Activated B cell treated with CpG ODN at 0.5 μM for 24 hours (primary cell): ENCODE measurements around the gene TDRD9. TPM values are rescaled to one million over a fixed set of nuclear protein-coding genes. Genes with fewer than 3 reads are reported as not detected.

Experiments
- ATAC-seq: fragments of 200-7000 bp; cut with Tn5 transposase; one replicate; pipeline ENCODE4 v1.10.0; 2021; ENCODE audit warnings: low read depth, mild to moderate bottlenecking, moderate library complexity
- CTCF ChIA-PET: fragments of 350-600 bp; sonication (Branson Sonifier 250); formaldehyde crosslinking; loops from one replicate; lab custom pipeline; 2021; ENCODE audit warnings: antibody characterized with exemption; lab: Charles Lee
- POLR2A ChIA-PET: fragments of 350-600 bp; sonication (Branson Sonifier 250); formaldehyde crosslinking; loops from one replicate; lab custom pipeline; 2021; ENCODE audit warnings: antibody characterized with exemption; lab: Charles Lee
- DNase-seq: peaks from one replicate; pipeline ENCODE4 v3.0.0; 2022
- H3K27ac Mint-ChIP-seq: one replicate; pipeline ENCODE4 v1.8.0; 2020; ENCODE audit warnings: mixed read lengths
- H3K27me3 Mint-ChIP-seq: one replicate; pipeline ENCODE4 v1.8.0; 2021; ENCODE audit warnings: mixed read lengths
- H3K36me3 Mint-ChIP-seq: one replicate; pipeline ENCODE4 v1.8.0; 2021; ENCODE audit warnings: low read depth, mixed read lengths
- H3K4me1 Mint-ChIP-seq: one replicate; pipeline ENCODE4 v1.8.0; 2021; ENCODE audit warnings: mixed read lengths
- H3K4me3 Mint-ChIP-seq: one replicate; pipeline ENCODE4 v1.8.0; 2020; ENCODE audit warnings: mild to moderate bottlenecking, mixed read lengths
- H3K9me3 Mint-ChIP-seq: one replicate; pipeline ENCODE4 v1.8.0; 2020; ENCODE audit warnings: mixed read lengths
- CTCF ChIP-seq: fragments of 200-600 bp; IDR thresholded peaks from one replicate; pipeline ENCODE4 v1.8.0; 2022; ENCODE audit warnings: antibody characterized with exemption, mild to moderate bottlenecking
- intact Hi-C: fragments of 100-400 bp; cut with micrococcal nuclease; formaldehyde crosslinking; loops from one replicate; pipeline ENCODE4 v1.15.1; 2024
- total RNA-seq: library from RNA; stranded (reverse); gene quantifications from 2 replicates; pipeline ENCODE4 v1.2.3, GENCODE V29; 2022

The TDRD9 gene
- total RNA-seq, 1 donor from 2014 or later, result 3.1 TPM

GRCh38 chr14:103935102-103935501 is 6.8 kb downstream of the TDRD9 start:
- no peak overlapping the region for H3K27ac Mint-ChIP-seq
- TF ChIP-seq CTCF, result no peak
- ATAC-seq (no peak), DNase-seq (no peak)
- no peaks in the 10 kb centered on the region for H3K36me3 Mint-ChIP-seq
- POLR2A ChIA-PET, result no interaction called here
- intact Hi-C loops, result no loop called here
- CTCF ChIA-PET, result no interaction called here
- H3K9me3 Mint-ChIP-seq, result no peaks in the 10 kb centered on the region
- H3K27me3 Mint-ChIP-seq, result no peaks in the 10 kb centered on the region
- no peak overlapping the region for H3K4me3 Mint-ChIP-seq
- H3K4me1 Mint-ChIP-seq, result peaks cover 4% of the 10 kb centered on the region

DNA sequence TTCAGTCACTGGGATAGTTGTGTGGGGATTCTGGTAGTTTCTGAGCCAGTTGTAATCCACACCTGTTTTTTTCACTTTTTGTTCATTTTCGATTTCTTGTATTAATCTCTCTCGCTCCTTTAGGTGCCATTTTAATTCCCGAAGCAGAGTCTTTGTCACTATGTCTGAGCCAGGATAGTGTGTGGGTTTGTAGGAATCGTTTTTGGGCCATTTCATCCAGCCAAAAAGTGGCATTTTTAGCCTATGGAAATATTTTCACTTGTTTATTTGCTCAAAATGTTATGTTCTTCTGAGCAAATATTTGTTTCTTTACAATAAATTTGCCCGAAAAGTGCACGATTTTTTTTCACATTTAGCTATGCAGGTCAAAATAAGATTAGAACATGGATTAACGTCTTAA is 13.2 kb downstream of the TDRD9 start:
- Mint-ChIP-seq H3K27me3 (peaks cover 29% of the 10 kb centered on the region), H3K9me3 (no peaks in the 10 kb centered on the region), H3K27ac (no peak overlapping the region), H3K36me3 (no peaks in the 10 kb centered on the region), H3K4me1 (no peaks in the 10 kb centered on the region), H3K4me3 (no peak overlapping the region)
- ChIA-PET POLR2A (no interaction called here), CTCF (interaction anchor here (1.2 kb wide), 1 partner anchor 133 kb away, joined by 3 read pairs; no protein-coding TSS in a partner anchor)
- intact Hi-C loops, result no loop called here
- DNase-seq (no peak), ATAC-seq (no peak)
- TF ChIP-seq CTCF, result no peak

GRCh38 chr14:103941973-103942736 is 13.9 kb downstream of the TDRD9 start, which contains the start of gene RD3L:
TSS of gene RD3L (minus strand) at chr14:103942529. CDS start at chr14:103941695, 834 bp downstream.
- intact Hi-C loops, result no loop called here
- CTCF ChIA-PET, result interaction anchor here (1.2 kb wide), 1 partner anchor 134 kb away, joined by 3 read pairs; no protein-coding TSS in a partner anchor
- no peak for TF ChIP-seq CTCF
- H3K4me3 Mint-ChIP-seq, result no peak within 1 kb of the TSS
- no peak within 1 kb of the TSS for H3K27ac Mint-ChIP-seq
- H3K27me3 Mint-ChIP-seq, result peaks cover 35% of the 10 kb centered on the region
- ATAC-seq (no peak), DNase-seq (no peak)
- POLR2A ChIA-PET, result no interaction called here
- no peaks in the 10 kb centered on the region for H3K4me1 Mint-ChIP-seq
- H3K36me3 Mint-ChIP-seq, result no peaks in the 10 kb centered on the region
- H3K9me3 Mint-ChIP-seq, result no peaks in the 10 kb centered on the region

DNA sequence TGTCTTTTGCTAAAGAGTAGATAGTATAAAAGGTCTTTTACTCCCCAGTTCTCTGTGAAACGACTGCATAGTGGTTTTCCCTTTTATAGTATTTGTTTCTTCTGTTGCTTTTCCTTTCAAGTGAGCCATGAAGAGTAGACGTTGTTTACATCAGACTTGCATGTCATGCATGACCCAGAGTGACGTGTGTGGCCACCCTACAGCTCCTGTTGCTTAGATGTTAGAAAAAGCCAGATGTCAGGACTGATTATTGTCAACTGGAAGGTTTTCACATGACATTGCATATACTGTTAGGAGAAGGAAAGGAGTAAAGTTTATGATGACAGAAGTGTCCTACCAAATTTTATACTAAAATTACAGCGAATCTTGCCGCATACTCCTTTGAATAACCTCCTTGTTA is 15.4 kb downstream of the TDRD9 start:
- no peaks in the 10 kb centered on the region for H3K4me1 Mint-ChIP-seq
- no peak overlapping the region for H3K4me3 Mint-ChIP-seq
- DNase-seq (no peak), ATAC-seq (no peak)
- H3K9me3 Mint-ChIP-seq, result no peaks in the 10 kb centered on the region
- H3K27ac Mint-ChIP-seq, result no peak overlapping the region
- POLR2A ChIA-PET, result no interaction called here
- no peaks in the 10 kb centered on the region for H3K36me3 Mint-ChIP-seq
- H3K27me3 Mint-ChIP-seq, result peaks cover 35% of the 10 kb centered on the region
- intact Hi-C loops, result no loop called here
- no peak for TF ChIP-seq CTCF
- CTCF ChIA-PET, result no interaction called here

DNA sequence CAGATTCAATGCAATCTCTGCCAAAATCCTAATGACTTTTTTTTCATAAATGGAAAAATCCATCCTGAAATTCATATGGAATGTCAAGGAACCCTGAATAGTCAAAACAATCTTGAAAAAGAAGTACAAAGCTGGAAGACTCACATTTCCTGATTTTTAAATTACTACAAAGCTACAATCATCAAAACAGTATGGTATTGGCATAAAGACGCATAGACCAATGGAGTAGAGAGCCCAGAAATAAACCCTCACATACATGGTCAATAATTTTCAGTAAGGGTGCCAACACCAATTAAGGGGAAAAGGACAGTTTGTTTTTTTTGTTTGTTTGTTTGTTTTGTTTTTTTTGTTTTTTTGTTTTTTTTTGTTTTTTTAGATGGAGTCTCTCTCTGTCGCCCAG is 18.7 kb downstream of the TDRD9 start:
- ATAC-seq (no peak), DNase-seq (no peak)
- Mint-ChIP-seq H3K4me1 (no peaks in the 10 kb centered on the region), H3K4me3 (no peak overlapping the region), H3K9me3 (no peaks in the 10 kb centered on the region), H3K27me3 (peaks cover 27% of the 10 kb centered on the region), H3K27ac (no peak overlapping the region), H3K36me3 (no peaks in the 10 kb centered on the region)
- POLR2A ChIA-PET, result no interaction called here
- no peak for TF ChIP-seq CTCF
- CTCF ChIA-PET, result no interaction called here
- intact Hi-C loops, result no loop called here
